Activated T-cell treated with anti-CD3 and anti-CD28 coated beads, Interleukin-2, amount 50 U/mL, for 4 hours (primary cell): ENCODE measurements around the gene ASIC2. TPM values are rescaled to one million over a fixed set of nuclear protein-coding genes. Genes with fewer than 3 reads are reported as not detected.

ENCODE experiments used
- ATAC-seq, 2 donors: fragments of 200-7000 bp; cut with Tn5 transposase; one replicate each; pipeline ENCODE4 v1.10.0; 2021
- DNase-seq: peaks from one replicate; pipeline ENCODE4 v3.0.0-alpha.2; 2020
- H3K27me3 Mint-ChIP-seq: one replicate; pipeline ENCODE4 v1.8.0; 2021; ENCODE audit warnings: low read depth, mixed read lengths
- H3K36me3 Mint-ChIP-seq: one replicate; pipeline ENCODE4 v1.8.0; 2022; ENCODE audit warnings: mixed read lengths; ENCODE audit not compliant: insufficient read depth
- H3K4me1 Mint-ChIP-seq: one replicate; pipeline ENCODE4 v1.8.0; 2021; ENCODE audit warnings: low read depth, mixed read lengths
- H3K4me3 Mint-ChIP-seq: one replicate; pipeline ENCODE4 v1.8.0; 2021; ENCODE audit warnings: mild to moderate bottlenecking, moderate library complexity, mixed read lengths
- H3K9me3 Mint-ChIP-seq: one replicate; pipeline ENCODE4 v1.8.0; 2021; ENCODE audit warnings: mixed read lengths
- total RNA-seq, 3 donors: library from RNA; stranded (reverse); gene quantifications; one replicate each; pipeline ENCODE4 v1.2.1, GENCODE V29; 2021

The ASIC2 gene
- total RNA-seq, 3 donors from 2014 or later, result not detected

DNA sequence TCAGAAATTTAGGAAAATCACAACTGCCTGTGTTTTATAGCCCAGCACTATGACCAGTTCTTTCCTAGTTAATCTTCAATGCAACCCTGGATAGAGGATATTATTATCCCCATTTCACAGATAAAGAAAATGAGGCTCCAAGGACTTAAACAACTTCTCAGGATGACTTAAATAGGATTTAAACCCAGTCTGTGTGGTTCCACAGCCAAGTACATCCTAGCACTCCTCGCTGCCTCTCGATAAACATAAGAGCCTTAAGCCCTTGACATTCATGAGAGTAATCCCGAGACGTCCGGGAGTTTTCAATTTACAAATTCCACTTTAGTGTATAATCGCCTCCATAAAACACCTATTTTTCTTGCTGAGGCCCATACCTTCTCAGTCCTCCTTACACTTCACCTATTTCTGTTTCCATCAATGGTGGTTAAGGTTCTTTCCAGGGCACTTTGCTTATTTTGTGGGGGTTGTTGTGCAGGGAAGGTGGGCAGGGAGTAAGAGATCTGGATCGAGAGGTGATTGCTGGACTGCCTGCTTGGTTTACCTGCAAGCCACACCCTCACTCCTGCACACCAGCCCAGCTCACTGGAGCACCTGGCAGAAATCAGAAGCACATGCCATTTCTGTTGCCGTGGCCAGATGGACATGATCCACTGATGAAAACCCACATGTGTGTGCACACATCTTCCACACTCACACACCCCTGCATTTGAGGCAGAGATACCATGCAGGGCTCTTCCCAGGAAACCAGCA is 50.5 kb downstream of the ASIC2 start:
- H3K27me3 Mint-ChIP-seq, result peaks cover 5% of the 10 kb centered on the region
- DNase-seq (no peak), ATAC-seq (no peak)
- H3K36me3 Mint-ChIP-seq, result no peaks in the 10 kb centered on the region
- no peak overlapping the region for H3K4me3 Mint-ChIP-seq
- no peaks in the 10 kb centered on the region for H3K9me3 Mint-ChIP-seq
- H3K4me1 Mint-ChIP-seq, result no peaks in the 10 kb centered on the region

DNA sequence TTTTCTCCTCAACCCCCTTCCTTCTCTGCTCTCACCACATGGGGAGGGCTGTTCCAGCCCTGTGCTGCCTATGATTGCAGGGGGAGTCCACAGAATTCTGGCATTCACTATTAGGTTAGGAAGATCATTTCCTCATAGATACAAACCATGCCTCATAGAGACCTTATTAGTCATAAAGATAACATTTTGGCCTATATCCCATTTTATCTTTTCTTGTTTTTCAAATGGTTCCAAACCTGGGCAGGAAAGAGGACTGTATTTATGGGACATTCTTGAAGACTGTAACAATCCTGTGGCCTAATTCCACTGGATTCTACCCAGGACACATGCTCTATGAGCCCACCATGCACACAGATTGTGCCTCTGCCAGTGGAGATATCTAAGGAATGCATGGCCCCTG is 51.7 kb downstream of the ASIC2 start:
- no peaks in the 10 kb centered on the region for H3K9me3 Mint-ChIP-seq
- H3K27me3 Mint-ChIP-seq, result peaks cover 5% of the 10 kb centered on the region
- no peaks in the 10 kb centered on the region for H3K4me1 Mint-ChIP-seq
- H3K4me3 Mint-ChIP-seq, result no peak overlapping the region
- DNase-seq (no peak), ATAC-seq (no peak)
- no peaks in the 10 kb centered on the region for H3K36me3 Mint-ChIP-seq

DNA sequence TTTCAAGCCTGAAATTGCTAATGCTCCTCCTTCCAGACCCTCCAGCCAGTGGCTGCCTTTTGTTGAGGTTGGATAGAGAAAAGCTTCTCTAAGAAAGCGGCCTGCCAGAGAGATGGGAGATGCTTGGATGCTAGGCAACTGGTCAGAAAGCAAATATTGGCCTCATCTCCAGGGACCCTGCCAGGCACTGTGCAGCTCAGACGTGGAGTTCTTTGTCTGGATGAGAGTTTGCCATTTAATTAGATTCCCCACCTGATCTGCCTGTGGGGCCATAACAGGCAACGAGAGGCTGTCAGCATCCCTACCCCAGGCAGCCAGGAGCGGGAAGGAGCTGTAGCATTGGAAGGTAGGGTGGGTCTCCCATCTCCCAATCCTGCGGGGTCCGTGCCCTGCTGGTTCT is 52.7 kb downstream of the ASIC2 start:
- no peak for DNase-seq
- Mint-ChIP-seq H3K9me3 (no peaks in the 10 kb centered on the region), H3K4me3 (no peak overlapping the region), H3K27me3 (peaks cover 5% of the 10 kb centered on the region), H3K4me1 (peaks cover 2% of the 10 kb centered on the region), H3K36me3 (no peaks in the 10 kb centered on the region)
- no peak for ATAC-seq

DNA sequence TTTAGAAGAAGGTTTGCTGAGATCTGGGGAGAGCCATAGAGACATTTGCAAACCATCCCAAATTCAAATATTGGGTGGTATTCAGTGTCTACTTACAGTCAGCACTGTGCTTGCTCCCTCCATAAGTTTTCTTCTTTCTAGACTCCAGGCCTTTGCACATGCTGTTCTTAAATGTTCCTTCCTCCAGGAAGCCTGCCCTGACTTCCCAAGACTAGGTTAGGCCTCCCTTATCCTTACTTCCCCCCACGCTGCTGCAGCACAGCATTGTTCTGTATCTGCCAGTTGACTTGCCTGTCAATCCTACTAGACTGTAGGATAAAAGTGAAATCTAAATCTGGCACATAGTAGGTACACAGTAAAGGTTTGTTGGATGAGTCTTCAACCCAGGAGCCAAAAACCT is 53.4 kb downstream of the ASIC2 start:
- Mint-ChIP-seq H3K9me3 (no peaks in the 10 kb centered on the region), H3K4me3 (no peak overlapping the region), H3K36me3 (no peaks in the 10 kb centered on the region), H3K27me3 (peaks cover 5% of the 10 kb centered on the region), H3K4me1 (peaks cover 4% of the 10 kb centered on the region)
- no peak for DNase-seq
- ATAC-seq, result no peak

DNA sequence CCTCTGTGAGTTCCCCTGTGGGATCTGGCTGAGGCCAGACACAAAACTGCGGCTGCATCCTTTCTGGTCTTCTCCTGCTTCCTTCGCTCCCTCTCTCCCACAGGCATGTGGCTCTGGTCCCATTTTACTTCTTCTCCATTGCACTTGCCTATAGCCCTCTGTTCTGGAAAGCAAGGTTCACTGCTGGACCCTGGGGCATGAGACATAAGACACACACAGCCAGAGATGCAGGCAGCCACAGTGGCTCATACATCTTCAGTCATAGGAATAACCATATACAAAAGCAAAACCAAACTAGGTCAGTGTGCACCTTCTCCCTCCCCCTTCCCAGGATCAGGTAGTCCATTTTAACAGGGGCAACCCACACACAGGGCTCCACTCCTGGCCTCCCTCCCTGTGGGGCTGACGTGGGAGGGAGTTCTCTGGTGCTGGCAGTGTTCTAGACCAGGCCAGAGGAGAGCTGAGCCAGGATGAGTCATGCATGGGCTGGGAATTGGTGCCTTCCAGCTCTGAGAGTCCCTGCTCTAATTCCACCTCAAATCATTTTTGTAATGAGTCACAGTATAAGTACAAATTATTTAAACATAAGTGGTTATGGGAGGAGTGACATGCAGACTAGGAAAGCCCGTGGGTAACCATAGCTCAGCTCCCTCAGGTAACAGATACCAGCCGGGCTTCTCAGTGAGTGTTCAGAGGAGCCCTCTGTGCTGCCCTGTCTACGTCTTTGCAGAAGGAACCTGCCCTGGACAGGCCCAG is 58.0 kb downstream of the ASIC2 start:
- peak; percentile 42 to 72 for ATAC-seq
- H3K36me3 Mint-ChIP-seq, result no peaks in the 10 kb centered on the region

DNA sequence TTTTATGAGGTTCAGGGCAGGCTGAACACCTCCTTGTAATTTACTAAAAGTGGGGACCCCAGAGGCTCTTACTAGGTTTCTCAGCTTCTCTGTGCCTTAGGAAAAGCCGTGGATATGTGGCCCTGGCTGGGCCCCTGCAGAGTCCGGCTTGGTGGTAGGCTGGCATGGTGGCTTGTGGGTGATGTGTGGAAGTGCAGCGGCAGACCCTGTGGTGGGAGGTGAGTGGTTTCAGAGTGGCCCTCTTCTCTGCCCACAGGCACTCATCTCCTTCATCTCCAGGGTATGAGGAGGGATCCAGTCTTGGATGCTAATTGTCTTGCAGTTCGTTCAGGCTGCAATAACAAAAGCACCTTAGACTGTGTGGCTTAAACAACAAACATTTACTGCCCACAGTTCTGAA is 58.9 kb downstream of the ASIC2 start:
- Mint-ChIP-seq H3K36me3 (no peaks in the 10 kb centered on the region), H3K27me3 (peaks cover 6% of the 10 kb centered on the region), H3K9me3 (no peaks in the 10 kb centered on the region), H3K4me3 (no peak overlapping the region), H3K4me1 (peaks cover 11% of the 10 kb centered on the region)
- ATAC-seq (no peak), DNase-seq (no peak)

More for the DNA sequence above, 58.0 kb downstream of the ASIC2 start:
- peaks cover 11% of the 10 kb centered on the region for H3K4me1 Mint-ChIP-seq
- H3K4me3 Mint-ChIP-seq, result no peak overlapping the region
- no peaks in the 10 kb centered on the region for H3K9me3 Mint-ChIP-seq
- DNase-seq, result no peak
- peaks cover 5% of the 10 kb centered on the region for H3K27me3 Mint-ChIP-seq

DNA sequence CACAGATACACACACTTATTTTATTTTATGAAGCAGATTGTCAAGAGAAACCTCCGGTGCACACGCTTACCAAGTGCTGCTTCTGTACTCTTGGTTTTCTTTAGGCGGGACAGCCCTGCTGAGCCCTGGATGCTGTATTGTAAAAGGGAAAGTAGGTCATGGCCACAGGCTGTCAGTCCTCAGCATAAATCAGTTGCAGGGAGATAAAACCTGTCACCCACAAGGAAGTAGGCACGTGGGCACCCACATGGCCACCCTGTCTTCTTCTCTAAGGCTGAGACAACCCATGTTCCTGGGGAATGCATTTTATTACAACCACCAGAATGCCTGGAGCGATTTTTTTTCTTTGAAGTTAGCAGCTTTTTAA is 59.3 kb downstream of the ASIC2 start:
- no peaks in the 10 kb centered on the region for H3K36me3 Mint-ChIP-seq
- DNase-seq (no peak), ATAC-seq (peak in 1 of 2 donors; percentile 58)
- no peaks in the 10 kb centered on the region for H3K9me3 Mint-ChIP-seq
- H3K27me3 Mint-ChIP-seq, result peaks cover 9% of the 10 kb centered on the region
- H3K4me3 Mint-ChIP-seq, result no peak overlapping the region
- H3K4me1 Mint-ChIP-seq, result peaks cover 11% of the 10 kb centered on the region

DNA sequence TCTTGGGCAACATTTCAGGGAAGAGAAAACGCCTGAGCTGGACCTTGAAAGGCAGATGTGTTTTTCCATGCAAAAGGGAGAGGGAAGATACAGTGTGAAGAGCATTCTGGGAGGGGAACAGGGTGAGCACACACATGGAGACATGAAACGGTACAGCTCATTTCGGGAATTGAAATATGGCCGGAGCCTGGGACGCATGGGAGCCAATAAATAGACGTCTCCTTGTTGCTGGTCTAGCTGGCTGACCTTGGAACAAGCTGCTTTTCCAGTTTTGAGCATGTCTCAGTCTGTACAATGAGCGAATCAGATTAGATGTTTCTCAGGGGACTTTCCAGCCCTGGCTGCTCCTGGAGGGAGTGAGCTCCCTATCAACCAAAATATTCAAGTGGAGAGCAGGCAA is 63.6 kb downstream of the ASIC2 start:
- Mint-ChIP-seq H3K9me3 (no peaks in the 10 kb centered on the region), H3K4me1 (peaks cover 7% of the 10 kb centered on the region), H3K36me3 (no peaks in the 10 kb centered on the region), H3K27me3 (peaks cover 7% of the 10 kb centered on the region), H3K4me3 (no peak overlapping the region)
- DNase-seq (no peak), ATAC-seq (no peak)

DNA sequence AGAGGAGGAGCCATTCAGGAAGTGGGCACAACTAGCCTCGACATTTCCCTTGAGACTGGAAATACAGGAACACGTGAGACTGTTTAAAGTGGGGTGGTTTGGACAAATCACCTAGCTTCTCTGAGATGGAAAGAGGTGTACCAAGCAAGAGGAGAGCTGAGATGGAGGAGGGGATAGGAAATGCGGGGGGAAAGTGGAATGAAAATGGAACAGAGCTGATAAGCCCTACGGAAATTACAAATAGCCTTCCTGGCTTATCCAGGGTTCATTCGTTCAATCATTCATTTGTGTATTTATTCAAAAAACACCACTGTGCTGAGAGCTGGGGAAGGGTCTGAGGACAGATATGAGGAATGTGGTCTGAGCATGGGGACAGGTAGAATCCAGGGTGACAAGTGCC is 64.1 kb downstream of the ASIC2 start:
- ATAC-seq (no peak), DNase-seq (no peak)
- Mint-ChIP-seq H3K36me3 (no peaks in the 10 kb centered on the region), H3K27me3 (peaks cover 7% of the 10 kb centered on the region), H3K4me1 (peaks cover 4% of the 10 kb centered on the region), H3K9me3 (no peaks in the 10 kb centered on the region), H3K4me3 (no peak overlapping the region)

DNA sequence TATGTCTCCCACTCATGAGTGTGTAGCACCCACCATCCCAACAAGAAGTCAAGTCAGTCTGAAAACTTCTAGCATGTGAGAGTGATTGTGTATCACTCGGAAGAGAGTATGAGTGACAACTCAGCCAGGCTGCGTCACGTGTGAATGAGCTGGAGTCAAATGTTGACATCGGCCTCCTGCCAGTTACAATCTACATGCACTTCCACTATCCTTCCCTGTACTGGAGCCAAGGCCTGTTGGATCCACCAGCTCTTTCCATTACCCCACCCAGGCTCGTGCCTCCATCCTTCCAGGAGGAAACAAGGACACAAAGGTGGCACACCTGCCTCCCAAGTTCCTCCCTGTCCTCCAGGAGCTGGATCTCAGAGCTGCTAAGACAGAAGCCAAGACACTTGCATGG is 64.5 kb downstream of the ASIC2 start:
- peaks cover 9% of the 10 kb centered on the region for H3K27me3 Mint-ChIP-seq
- ATAC-seq (no peak), DNase-seq (no peak)
- H3K4me1 Mint-ChIP-seq, result peaks cover under 1% of the 10 kb centered on the region
- H3K36me3 Mint-ChIP-seq, result no peaks in the 10 kb centered on the region
- H3K9me3 Mint-ChIP-seq, result no peaks in the 10 kb centered on the region
- no peak overlapping the region for H3K4me3 Mint-ChIP-seq

DNA sequence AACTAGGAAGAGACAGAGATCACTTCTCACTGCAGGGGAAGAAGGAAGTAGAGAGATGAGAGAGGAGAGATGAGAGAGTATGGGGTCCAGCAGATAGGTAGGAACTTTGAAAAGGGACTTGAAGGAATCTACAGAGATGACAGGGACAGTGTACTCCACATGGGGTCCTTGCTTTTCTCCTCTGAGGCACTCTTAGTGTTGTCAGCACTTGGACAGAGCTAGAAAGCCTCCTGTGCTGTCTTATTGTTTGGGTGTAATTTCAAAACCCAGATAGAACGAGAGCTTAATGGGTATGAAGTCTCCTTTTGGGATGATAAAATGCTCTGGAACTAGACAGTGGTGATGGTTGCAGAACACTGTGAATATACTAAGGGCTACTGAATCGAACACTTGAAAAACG is 65.2 kb downstream of the ASIC2 start:
- H3K9me3 Mint-ChIP-seq, result no peaks in the 10 kb centered on the region
- ATAC-seq (no peak), DNase-seq (no peak)
- H3K27me3 Mint-ChIP-seq, result peaks cover 10% of the 10 kb centered on the region
- H3K4me3 Mint-ChIP-seq, result no peak overlapping the region
- H3K4me1 Mint-ChIP-seq, result no peaks in the 10 kb centered on the region
- no peaks in the 10 kb centered on the region for H3K36me3 Mint-ChIP-seq

DNA sequence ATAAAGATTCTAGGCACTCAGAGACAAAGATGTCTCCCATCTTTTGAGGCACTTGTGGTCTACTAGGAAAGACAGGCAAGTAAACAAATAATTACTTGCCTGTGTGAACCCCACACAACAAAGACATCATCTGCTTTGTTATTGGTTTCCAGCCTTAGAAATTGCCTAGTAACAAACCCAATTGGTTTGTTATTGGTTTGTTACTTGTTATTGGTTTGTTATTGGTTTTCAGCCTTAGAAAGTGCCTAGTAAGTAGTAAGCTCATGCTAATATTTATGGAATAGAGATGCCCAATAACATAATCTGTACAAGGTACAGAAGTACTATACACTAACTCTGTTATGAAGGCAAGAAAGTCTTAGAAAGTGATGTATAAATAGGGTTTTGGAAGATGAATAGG is 67.1 kb downstream of the ASIC2 start:
- Mint-ChIP-seq H3K27me3 (peaks cover 10% of the 10 kb centered on the region), H3K9me3 (no peaks in the 10 kb centered on the region), H3K36me3 (no peaks in the 10 kb centered on the region), H3K4me3 (no peak overlapping the region), H3K4me1 (no peaks in the 10 kb centered on the region)
- DNase-seq, result no peak
- no peak for ATAC-seq

DNA sequence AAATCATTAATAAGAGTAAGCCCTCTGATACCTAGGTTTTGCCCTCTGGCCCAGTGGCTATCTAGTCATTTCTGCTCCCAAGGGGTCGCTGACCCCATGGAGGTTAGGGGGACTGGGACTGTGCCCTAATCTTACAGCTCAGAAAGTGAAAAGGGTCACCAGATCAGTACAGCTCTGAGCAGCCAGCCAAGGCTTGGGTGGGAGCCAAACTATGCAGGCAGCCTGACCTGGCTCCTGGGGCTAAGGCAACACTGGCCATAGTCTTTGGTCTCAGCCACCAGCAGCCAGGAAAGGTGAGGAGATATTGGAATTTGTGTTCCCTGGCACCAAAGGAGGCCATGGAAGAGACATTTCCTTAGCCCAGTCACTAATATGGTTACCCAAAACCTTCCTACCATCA is 67.6 kb downstream of the ASIC2 start:
- DNase-seq (no peak), ATAC-seq (no peak)
- Mint-ChIP-seq H3K27me3 (peaks cover 10% of the 10 kb centered on the region), H3K36me3 (no peaks in the 10 kb centered on the region), H3K9me3 (no peaks in the 10 kb centered on the region), H3K4me1 (no peaks in the 10 kb centered on the region), H3K4me3 (no peak overlapping the region)

DNA sequence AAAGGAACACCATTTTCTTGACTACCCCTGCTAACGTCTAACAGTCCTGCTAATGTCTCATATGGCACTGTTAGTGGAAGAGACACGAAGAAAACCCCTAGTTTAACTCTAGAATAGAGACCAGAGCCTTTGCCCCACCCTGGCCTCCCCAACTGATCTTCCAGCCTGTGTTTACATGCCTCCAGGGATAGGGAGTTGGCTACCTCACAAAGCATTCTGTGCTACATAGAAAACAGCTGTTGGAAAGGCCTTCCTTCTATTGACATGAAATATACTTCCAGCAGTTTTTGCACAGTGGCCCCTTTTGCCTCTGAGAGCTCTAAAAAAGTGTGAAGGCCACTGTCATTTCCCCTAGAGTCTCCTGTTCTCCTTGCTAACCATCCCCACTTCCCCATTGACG is 73.1 kb downstream of the ASIC2 start:
- DNase-seq (no peak), ATAC-seq (no peak)
- Mint-ChIP-seq H3K4me1 (no peaks in the 10 kb centered on the region), H3K27me3 (peaks cover 12% of the 10 kb centered on the region), H3K4me3 (no peak overlapping the region), H3K36me3 (no peaks in the 10 kb centered on the region), H3K9me3 (no peaks in the 10 kb centered on the region)
